ENCODE data around the gene MRPS18A.
A peak's percentile ranks its signal among the peaks of the same experiment; 100 is the strongest.

- TF ChIP-seq POLR2A (IDR thresholded peaks at IDR 0.05), result peak; percentile 21
- peak; percentile 83 to 95 (median 94) for TF ChIP-seq CTCF (IDR thresholded peaks at IDR 0.05)
These were observed 20.1 kb downstream of the MRPS18A start for GRCh38 chr6:43667245-43668150.
